Parathyroid adenoma (tissue), 2 donors: ENCODE measurements around the gene AHDC1.

Source experiments
- H2AFZ ChIP-seq: fragments of 300-600 bp; sonication (generic); one replicate; pipeline ENCODE4 v1.7.0; 2017; ENCODE audit warnings: antibody characterized with exemption, mild to moderate bottlenecking
- H3K27ac ChIP-seq: fragments of 300-600 bp; sonication (generic); one replicate; pipeline ENCODE4 v1.7.0; 2017
- H3K27me3 ChIP-seq: fragments of 300-600 bp; sonication (generic); one replicate; pipeline ENCODE4 v1.7.0; 2017; ENCODE audit warnings: low read length; ENCODE audit not compliant: control insufficient read depth, insufficient read depth
- H3K36me3 ChIP-seq: fragments of 300-600 bp; sonication (generic); one replicate; pipeline ENCODE4 v1.7.0; 2017; ENCODE audit warnings: low read length; ENCODE audit not compliant: control insufficient read depth, insufficient read depth
- H3K4me1 ChIP-seq: fragments of 300-600 bp; sonication (generic); one replicate; pipeline ENCODE4 v1.7.0; 2017; ENCODE audit warnings: control low read depth
- H3K4me2 ChIP-seq: fragments of 300-600 bp; sonication (generic); one replicate; pipeline ENCODE4 v1.7.0; 2017; ENCODE audit warnings: low read length
- H3K4me3 ChIP-seq: fragments of 300-600 bp; sonication (generic); one replicate; pipeline ENCODE4 v1.7.0; 2017; ENCODE audit warnings: low read depth, low read length
- H3K79me2 ChIP-seq: fragments of 300-600 bp; sonication (generic); one replicate; pipeline ENCODE4 v1.7.0; 2017; ENCODE audit warnings: control low read depth
- H3K9ac ChIP-seq: fragments of 300-600 bp; sonication (generic); one replicate; pipeline ENCODE4 v1.7.0; 2017; ENCODE audit warnings: mild to moderate bottlenecking
- H3K9me3 ChIP-seq: fragments of 300-600 bp; sonication (generic); one replicate; pipeline ENCODE4 v1.7.0; 2017; ENCODE audit warnings: low read length; ENCODE audit not compliant: control insufficient read depth
- CTCF ChIP-seq: fragments of 300-600 bp; sonication (generic); IDR thresholded peaks from one replicate; pipeline ENCODE4 v1.7.0; 2017; ENCODE audit warnings: antibody characterized with exemption, mild to moderate bottlenecking
- donor health status: primary hyperparathyroidism.

AHDC1 gene

GRCh38 chr1:27649306-27649635, 45.3 kb upstream of the AHDC1 start:
- Histone ChIP-seq H3K4me2 (no peak overlapping the region), H3K4me1 (no peaks in the 10 kb centered on the region), H3K27me3 (no peaks in the 10 kb centered on the region), H2AFZ (no peak overlapping the region), H3K79me2 (no peaks in the 10 kb centered on the region), H3K9me3 (no peaks in the 10 kb centered on the region), H3K4me3 (no peak overlapping the region), H3K27ac (no peak overlapping the region), H3K9ac (no peak overlapping the region), H3K36me3 (no peaks in the 10 kb centered on the region)
- no peak for TF ChIP-seq CTCF

- Histone ChIP-seq H3K4me1 (no peaks in the 10 kb centered on the region), H3K27ac (no peak overlapping the region), H2AFZ (no peak overlapping the region)
Measured at GRCh38 chr1:27648602-27649305, 44.8 kb upstream of the AHDC1 start.

GRCh38 chr1:27647328-27647727, 43.4 kb upstream of the AHDC1 start:
- Histone ChIP-seq H3K27ac (no peak overlapping the region), H3K79me2 (no peaks in the 10 kb centered on the region), H3K9me3 (no peaks in the 10 kb centered on the region), H3K4me1 (no peaks in the 10 kb centered on the region), H3K4me3 (no peak overlapping the region), H3K36me3 (no peaks in the 10 kb centered on the region), H3K9ac (no peak overlapping the region), H3K4me2 (no peak overlapping the region), H3K27me3 (no peaks in the 10 kb centered on the region), H2AFZ (no peak overlapping the region)
- no peak for TF ChIP-seq CTCF

More at GRCh38 chr1:27648602-27649305, 44.8 kb upstream of the AHDC1 start:
- Histone ChIP-seq H3K9me3 (no peaks in the 10 kb centered on the region), H3K79me2 (no peaks in the 10 kb centered on the region), H3K36me3 (no peaks in the 10 kb centered on the region), H3K4me2 (no peak overlapping the region), H3K4me3 (no peak overlapping the region), H3K9ac (no peak overlapping the region), H3K27me3 (no peaks in the 10 kb centered on the region)
- TF ChIP-seq CTCF, result no peak

GRCh38 chr1:27646676-27647075, 42.7 kb upstream of the AHDC1 start:
- TF ChIP-seq CTCF, result no peak
- no peak overlapping the region for H3K4me3 ChIP-seq

GRCh38 chr1:27645071-27645415, 41.1 kb upstream of the AHDC1 start:
- H3K36me3 ChIP-seq, result no peaks in the 10 kb centered on the region
- H3K27ac ChIP-seq, result no peak overlapping the region

More at GRCh38 chr1:27646676-27647075, 42.7 kb upstream of the AHDC1 start:
- Histone ChIP-seq H3K9me3 (no peaks in the 10 kb centered on the region), H3K79me2 (no peaks in the 10 kb centered on the region), H3K9ac (no peak overlapping the region), H3K4me1 (no peaks in the 10 kb centered on the region), H2AFZ (no peak overlapping the region), H3K36me3 (no peaks in the 10 kb centered on the region), H3K27ac (no peak overlapping the region), H3K4me2 (no peak overlapping the region), H3K27me3 (no peaks in the 10 kb centered on the region)

More at GRCh38 chr1:27645071-27645415, 41.1 kb upstream of the AHDC1 start:
- Histone ChIP-seq H3K4me1 (no peaks in the 10 kb centered on the region), H3K9ac (no peak overlapping the region), H3K27me3 (no peaks in the 10 kb centered on the region), H3K4me2 (no peak overlapping the region), H3K9me3 (no peaks in the 10 kb centered on the region), H2AFZ (no peak overlapping the region), H3K79me2 (no peaks in the 10 kb centered on the region), H3K4me3 (no peak overlapping the region)
- TF ChIP-seq CTCF, result no peak
